GOT3 (cell line): Measurements from ENCODE around the gene FBXO30.

Experiments
- DNase-seq: peaks from one replicate; lab custom pipeline; 2025; ENCODE audit warnings: mixed read lengths; lab: John Stamatoyannopoulos, UW

Gene FBXO30

DNA sequence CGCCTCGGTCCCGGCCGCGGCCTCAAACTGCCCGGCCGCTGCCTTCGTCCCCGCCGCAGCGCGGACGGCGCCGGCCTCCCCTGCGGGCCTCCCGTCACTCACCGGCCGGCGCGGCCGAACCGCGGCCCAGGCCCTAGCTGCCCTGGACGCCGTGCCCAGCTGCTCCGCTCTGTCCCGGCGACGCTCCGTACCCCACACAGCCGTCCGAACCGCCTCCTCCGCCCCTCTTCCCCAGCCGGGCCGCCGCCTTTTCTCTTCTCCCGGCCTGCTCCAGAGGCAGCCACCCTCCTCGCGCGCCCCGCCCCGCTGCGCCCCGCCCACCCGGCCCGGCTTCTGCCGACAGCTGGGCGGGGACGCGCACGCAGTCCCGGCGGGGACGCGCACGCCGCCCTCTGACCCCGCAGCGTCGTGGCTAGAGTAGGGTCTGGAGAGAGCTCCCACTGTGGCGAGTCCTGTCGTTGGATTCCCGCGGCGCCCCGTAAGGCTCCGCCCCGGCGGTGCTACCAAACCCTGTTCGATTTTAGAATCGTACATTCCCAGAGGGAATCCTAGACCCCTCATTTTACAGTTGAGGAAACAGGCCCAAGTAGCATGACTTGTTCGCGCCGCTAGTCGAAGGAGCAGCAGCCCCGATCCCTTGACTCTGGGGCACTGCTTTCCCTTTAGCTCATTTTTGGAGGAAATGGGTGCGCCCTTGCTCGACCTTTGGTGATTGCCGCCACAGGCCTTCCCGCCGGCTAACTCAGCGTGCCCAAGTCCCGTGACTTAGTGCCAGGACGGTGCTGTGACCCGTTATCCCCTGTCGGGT, at the start of gene FBXO30:
Gene FBXO30 (minus strand): TSS at position 295 of the 808 bp plus-strand sequence. CDS start 8,390 bp downstream, outside the sequence.
- DNase-seq: peak; percentile 75

- DNase-seq: no peak
Observed at GRCh38 chr6:145863988-145864616, 49.5 kb upstream of the FBXO30 start.

- no peak for DNase-seq
Observed at GRCh38 chr6:145863366-145863765, 48.8 kb upstream of the FBXO30 start.

- no peak for DNase-seq
Observed at GRCh38 chr6:145860562-145860961, 46.0 kb upstream of the FBXO30 start.

- DNase-seq: no peak
Observed at GRCh38 chr6:145850671-145851070, 36.1 kb upstream of the FBXO30 start.

- no peak for DNase-seq
Observed at GRCh38 chr6:145848541-145848940, 33.9 kb upstream of the FBXO30 start.

- DNase-seq: no peak
Observed at GRCh38 chr6:145845557-145845956, 31.0 kb upstream of the FBXO30 start.

DNA sequence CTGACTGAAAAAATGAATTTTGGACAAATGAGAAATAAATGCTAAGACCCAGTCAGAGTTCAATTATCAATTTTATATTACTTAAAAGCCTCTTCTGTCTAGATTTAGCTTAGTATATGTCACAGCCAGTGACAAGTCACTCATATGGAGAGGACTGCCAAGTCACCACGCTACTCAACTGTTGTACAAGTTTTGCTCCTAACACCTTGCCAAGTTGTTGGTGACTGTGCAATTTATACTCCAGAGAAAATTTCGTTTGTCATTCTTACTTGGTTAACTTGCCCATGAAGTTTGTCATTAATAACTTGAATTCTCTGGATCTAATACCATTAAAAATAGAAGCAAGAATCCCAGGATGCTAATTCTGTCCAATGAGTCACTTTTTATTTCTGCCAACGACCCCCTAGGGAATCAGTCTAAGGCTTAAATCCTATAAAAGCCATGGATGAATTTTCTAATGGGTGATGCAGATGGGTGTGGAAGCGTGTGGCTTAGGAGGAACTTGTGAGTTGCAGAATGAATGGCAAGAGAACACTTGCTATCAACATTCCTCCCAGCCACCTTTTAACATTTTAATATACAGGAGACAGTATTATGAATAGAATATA, 30.4 kb upstream of the FBXO30 start:
- DNase-seq: no peak

GRCh38 chr6:145842693-145843546, 28.3 kb upstream of the FBXO30 start:
- DNase-seq: no peak

DNA sequence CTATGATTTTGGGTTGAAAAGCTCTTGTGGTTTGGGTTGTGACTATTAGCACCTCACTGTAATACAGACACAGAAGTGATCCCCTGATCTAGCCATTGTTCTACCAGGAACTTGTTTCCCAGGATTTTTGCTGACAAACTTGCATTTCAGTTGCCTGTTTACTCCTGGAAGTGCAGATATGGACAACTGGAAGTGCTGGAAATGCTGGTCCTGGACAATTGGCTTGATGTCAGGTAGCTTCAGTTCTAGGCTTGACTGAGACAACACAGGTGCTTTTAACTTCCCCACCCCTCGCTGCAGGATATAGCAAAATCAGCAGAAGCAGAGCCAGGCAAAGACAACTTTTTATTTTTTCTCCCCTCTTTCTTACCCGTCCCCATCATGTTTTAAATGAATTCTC, 27.1 kb upstream of the FBXO30 start:
- DNase-seq: no peak

GRCh38 chr6:145839653-145840052, 25.1 kb upstream of the FBXO30 start:
- DNase-seq: no peak

DNA sequence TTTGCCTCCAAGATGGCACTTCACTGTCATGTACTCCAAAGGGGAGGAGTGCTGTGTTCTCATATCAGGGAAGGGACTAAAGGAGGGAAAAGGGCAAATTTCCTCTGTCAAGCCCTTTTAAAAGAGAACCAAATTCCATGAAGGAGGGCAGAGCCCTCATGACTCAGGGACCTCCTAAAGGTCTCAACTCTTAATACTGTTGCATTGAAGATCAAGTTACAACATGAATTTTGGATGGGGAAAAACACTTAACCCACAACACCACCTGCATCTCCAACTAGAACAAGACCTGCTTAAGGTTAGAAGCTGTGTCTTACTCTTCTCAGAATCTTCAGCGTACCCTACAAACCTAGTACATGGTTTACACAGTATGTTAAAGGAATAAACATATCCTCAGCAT, 23.7 kb upstream of the FBXO30 start:
- no peak for DNase-seq

GRCh38 chr6:145836772-145837171, 22.2 kb upstream of the FBXO30 start:
- no peak for DNase-seq

DNA sequence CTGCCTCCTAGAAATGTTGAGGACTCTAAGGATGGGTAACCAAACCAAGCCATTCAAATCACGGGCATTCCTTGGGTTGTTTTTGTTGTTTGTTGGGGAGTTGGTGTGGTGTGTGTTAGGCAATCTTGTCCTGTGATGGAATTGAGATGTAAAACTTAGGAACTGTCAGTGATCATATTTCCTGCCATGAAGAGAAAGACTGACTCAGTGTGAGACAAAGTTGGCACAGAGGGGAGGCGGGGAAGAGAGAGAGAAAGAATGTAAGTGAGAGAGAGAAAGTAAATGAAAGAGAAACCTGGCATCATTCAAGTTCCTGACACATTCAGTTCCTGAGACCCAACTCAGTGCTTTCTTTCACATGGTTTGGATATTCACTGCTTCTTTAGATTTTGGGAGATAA, 21.6 kb upstream of the FBXO30 start:
- no peak for DNase-seq

DNA sequence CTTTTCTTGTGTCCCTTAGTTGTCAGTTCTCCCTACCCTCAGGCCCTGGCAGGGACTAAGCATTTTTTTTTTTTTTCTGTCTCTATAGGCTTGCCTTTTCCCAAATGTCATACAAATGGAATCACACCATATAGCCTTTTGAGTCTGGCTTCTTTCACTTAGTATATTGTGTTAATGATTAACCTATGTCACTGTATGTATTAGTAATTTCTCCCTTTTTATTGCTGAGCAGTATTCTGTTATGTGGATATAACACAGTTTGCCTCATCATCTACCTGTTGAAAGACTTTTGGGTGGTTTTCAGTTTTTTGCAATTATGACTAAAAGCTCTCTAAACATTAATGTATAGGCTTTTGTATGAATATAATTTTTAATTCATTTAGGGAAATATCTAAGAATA, 16.0 kb upstream of the FBXO30 start:
- DNase-seq: no peak

DNA sequence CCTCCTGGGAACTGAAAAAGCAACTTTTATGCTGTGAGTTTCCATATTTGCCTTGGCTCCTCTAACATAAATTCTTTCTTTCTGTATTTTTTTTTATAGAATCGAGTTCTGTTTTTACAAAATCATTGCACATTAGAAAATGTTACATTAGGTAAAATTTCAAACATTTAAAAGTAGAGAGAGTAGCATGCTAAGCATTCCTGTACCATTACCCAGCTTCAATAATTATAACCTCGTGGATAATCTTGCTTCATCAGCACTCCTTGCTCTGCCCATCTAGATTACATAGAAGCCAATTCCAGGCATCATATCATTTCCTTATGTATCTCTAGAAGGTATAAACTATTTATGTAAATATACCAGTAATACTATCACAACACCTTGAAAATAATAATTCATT, 15.4 kb upstream of the FBXO30 start:
- DNase-seq: no peak

DNA sequence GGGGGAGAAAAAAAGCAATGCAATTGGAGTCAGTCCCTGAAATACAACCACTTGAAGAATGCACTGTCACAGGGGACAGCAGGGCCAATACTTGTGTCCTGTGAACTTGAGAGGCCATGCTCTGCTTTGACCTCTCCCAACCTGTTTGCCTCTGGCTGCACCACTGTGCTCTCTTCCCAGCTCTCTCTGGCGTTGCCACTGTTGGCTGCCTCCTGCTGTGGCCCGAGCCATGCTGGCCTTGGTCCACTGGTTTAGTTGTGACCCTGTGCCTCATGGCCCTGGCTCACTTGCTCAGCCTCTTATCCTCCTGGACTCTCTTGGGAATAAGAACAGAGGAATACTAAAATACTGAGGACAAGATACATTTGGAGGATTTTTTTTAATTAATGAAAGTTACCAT, 14.5 kb upstream of the FBXO30 start:
- DNase-seq: no peak

- DNase-seq: no peak
Observed at GRCh38 chr6:145824344-145824743, 9.7 kb upstream of the FBXO30 start.

GRCh38 chr6:145823328-145823944, 8.8 kb upstream of the FBXO30 start:
- no peak for DNase-seq

GRCh38 chr6:145822456-145822855, 7.9 kb upstream of the FBXO30 start:
- no peak for DNase-seq

DNA sequence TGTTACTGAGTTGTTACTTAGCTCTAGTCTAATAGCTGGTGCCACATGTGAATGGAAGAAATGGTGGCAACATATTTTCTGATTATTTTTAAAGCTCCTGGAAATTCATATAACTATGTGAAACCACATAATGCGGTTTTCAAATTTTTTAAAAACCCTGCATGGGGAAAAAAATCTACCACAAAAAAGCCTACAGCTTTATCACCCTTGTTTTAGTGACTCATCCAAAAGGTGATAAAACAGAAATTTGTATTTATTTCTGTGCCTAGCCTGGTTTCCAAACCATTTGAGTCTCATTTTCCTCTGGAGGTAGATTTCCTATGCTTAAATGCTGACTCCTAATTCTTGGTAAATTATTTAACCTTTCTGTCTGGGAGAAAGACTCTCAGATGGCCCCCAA, 5.4 kb upstream of the FBXO30 start:
- DNase-seq: no peak

DNA sequence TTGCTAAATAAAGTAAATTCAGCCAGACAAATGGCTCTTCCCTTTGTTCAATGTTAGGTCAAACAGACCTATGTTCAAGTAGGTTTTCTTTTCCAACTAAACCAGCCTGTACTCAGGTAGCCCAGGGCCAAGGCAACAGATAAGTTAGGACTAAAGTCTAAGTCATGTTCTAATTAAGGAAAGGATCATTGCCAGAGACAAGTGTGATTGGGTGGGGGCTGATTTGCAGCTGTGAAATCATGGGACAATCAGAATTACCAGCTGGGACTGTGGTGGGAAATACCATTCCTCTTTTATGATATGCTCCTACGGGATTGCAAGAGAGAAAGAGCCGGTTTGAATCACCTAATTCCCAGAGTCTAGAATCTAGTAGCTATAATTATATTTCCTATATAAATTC, 4.2 kb upstream of the FBXO30 start:
- DNase-seq: no peak
